K562 (cell line): ENCODE data around the gene GPR25. TPM values are rescaled to one million over a fixed set of nuclear protein-coding genes. Genes with fewer than 3 reads are reported as not detected.
A peak's percentile ranks its signal among the peaks of the same experiment; 100 is the strongest.

Experiments used
- ATAC-seq: fragments of 200-7000 bp; cut with Tn5 transposase; 3 replicates; pipeline ENCODE4 v1.9.1; 2020; ENCODE audit warnings: moderate library complexity
- BruUV-seq: library from RNA; stranded (reverse); fragments of 400-500 nt; replicated peaks from 2 replicates; lab custom pipeline; 2021; lab: Mats Ljungman, UMichigan
- CTCF ChIA-PET: fragments of 300-600 bp; formaldehyde crosslinking; extraction: SDS; loops from one replicate; lab custom pipeline; 2021; ENCODE audit warnings: low intra/inter-chr PET ratio; lab: Yijun Ruan, JAX
- POLR2A ChIA-PET: fragments of 300-600, 350-650 bp; sonication (Branson Sonifier 250); formaldehyde crosslinking; extraction: SDS; loops from one replicate; lab custom pipeline; 2021; ENCODE audit warnings: antibody characterized with exemption, inconsistent platforms; lab: Yijun Ruan, JAX
- DNase-seq, 4 experiments: peaks; one replicate each; pipeline versions ENCODE4 v3.0.0 to v3.0.0-alpha.2; 2011 to 2018; ENCODE audit warnings: low spot score in 3 of 4, mixed read lengths in 3 of 4; ENCODE audit errors: extremely low read depth in 1 of 4
- FAIRE-seq: peaks from 2 replicates; lab custom pipeline; 2011; peaks lifted over from hg19 to GRCh38; lab: Jason Lieb, UNC
- H2AFZ ChIP-seq: 2 replicates; pipeline ENCODE4 v1.6.0; 2011; ENCODE audit warnings: low read depth, low read length, control low read depth, inconsistent platforms
- H3K27ac ChIP-seq: fragments of 200-600 bp; 3 replicates; pipeline ENCODE4 v1.8.0; 2011; ENCODE audit warnings: low read depth, mild to moderate bottlenecking, control low read depth, inconsistent platforms, low read length, moderate library complexity, mixed read lengths; ENCODE audit errors: extremely low read depth
- H3K27me3 ChIP-seq, 2 experiments: fragments of 300-600 bp in 1 of 2; 2 replicates in 1 of 2; 3 replicates in 1 of 2; pipeline versions ENCODE4 v1.6.0 to v1.8.0; 2011; ENCODE audit warnings: inconsistent platforms in 2 of 2, low read length in 2 of 2, mild to moderate bottlenecking in 1 of 2, mixed read lengths in 1 of 2, moderate library complexity in 1 of 2; ENCODE audit not compliant: control insufficient read depth in 2 of 2, insufficient read depth in 2 of 2
- H3K36me3 ChIP-seq: fragments of 300-600 bp; 3 replicates; pipeline ENCODE4 v1.8.0; 2011; ENCODE audit warnings: mild to moderate bottlenecking, low read length, inconsistent platforms; ENCODE audit not compliant: control insufficient read depth, insufficient read depth
- H3K4me1 ChIP-seq, 2 experiments: fragments of 200-600 bp in 1 of 2; replicated peaks in 1 of 2; 2 replicates in 1 of 2; 3 replicates in 1 of 2; pipeline versions ENCODE4 v1.5.1 to v1.8.0; 2011; ENCODE audit warnings: inconsistent platforms in 2 of 2, low read length in 2 of 2, mild to moderate bottlenecking in 1 of 2, mixed read lengths in 1 of 2, moderate library complexity in 1 of 2; ENCODE audit not compliant: control insufficient read depth in 2 of 2, insufficient read depth in 2 of 2
- H3K4me2 ChIP-seq: 2 replicates; pipeline ENCODE4 v1.6.1; 2011; ENCODE audit warnings: low read length, control low read depth, inconsistent platforms, mixed read lengths; ENCODE audit not compliant: insufficient read depth
- H3K4me3 ChIP-seq: fragments of 200-600 bp; sonication (generic), shearing (Covaris generic); 2 replicates; pipeline ENCODE4 v1.5.1; 2016; ENCODE audit warnings: control low read depth, inconsistent platforms
- H3K79me2 ChIP-seq: fragments of 200-600 bp; 3 replicates; pipeline ENCODE4 v1.8.0; 2011; ENCODE audit warnings: low read length, inconsistent platforms; ENCODE audit not compliant: control insufficient read depth, insufficient read depth
- H3K9ac ChIP-seq, 2 experiments: 2 replicates each; pipeline versions ENCODE4 v1.6.0 to v1.6.1; 2011; ENCODE audit warnings: low read depth in 2 of 2, low read length in 2 of 2, control low read depth in 1 of 2, inconsistent platforms in 1 of 2, mild to moderate bottlenecking in 1 of 2, mixed read lengths in 1 of 2; ENCODE audit not compliant: insufficient read depth in 1 of 2
- H3K9me1 ChIP-seq: one replicate; pipeline ENCODE4 v1.6.0; 2011; ENCODE audit warnings: inconsistent platforms, mild to moderate bottlenecking, low read length, moderate library complexity; ENCODE audit not compliant: control insufficient read depth, insufficient read depth
- H3K9me3 ChIP-seq: replicated peaks from 2 replicates; pipeline ENCODE4 v1.5.1; 2011; ENCODE audit warnings: low read depth, low read length, inconsistent platforms; ENCODE audit not compliant: control insufficient read depth, insufficient read depth
- H4K20me1 ChIP-seq: replicated peaks from 2 replicates; pipeline ENCODE4 v1.6.1; 2011; ENCODE audit warnings: low read length, inconsistent platforms, mixed read lengths; ENCODE audit not compliant: control insufficient read depth, insufficient read depth
- ILK ChIP-seq: fragments of 450-650 bp; IDR thresholded peaks from 2 replicates; pipeline ENCODE4 v1.6.1; 2016; ENCODE audit warnings: missing genetic modification characterization, low read depth, mild to moderate bottlenecking, missing compliant biosample characterization, moderate library complexity, borderline replicate concordance
- MTA2 ChIP-seq: fragments of 450-650 bp; IDR thresholded peaks from 2 replicates; pipeline ENCODE4 v1.6.1; 2016; ENCODE audit warnings: low read depth
- NRF1 ChIP-seq, 2 experiments: fragments of 450-650 bp; IDR thresholded peaks in 1 of 2; conservative IDR thresholded peaks in 1 of 2; 2 replicates each; pipeline ENCODE4 v1.6.1; 2014; ENCODE audit warnings: mild to moderate bottlenecking in 2 of 2
- USF1 ChIP-seq: sonication (generic); formaldehyde crosslinking; IDR thresholded peaks from 2 replicates; pipeline ENCODE4 v1.9.0; 2022; ENCODE audit warnings: mild to moderate bottlenecking, missing genetic modification reagents
- WGBS: fragments of 100-300 bp; shearing (Covaris generic); methylation state at CpG from one replicate; pipeline ENCODE4 v1.1.6; 2016; ENCODE audit warnings: low coverage, mixed read lengths; ENCODE audit not compliant: insufficient coverage; ENCODE audit errors: missing lambda C conversion rate; 5-methylcytosine and 5-hydroxymethylcytosine counted together
- in situ Hi-C: fragments of 300-500 bp; cut with MboI; formaldehyde crosslinking; loops from 4 replicates; pipeline ENCODE4 v1.15.0; 2018; ENCODE audit warnings: inconsistent platforms, mixed read lengths
- intact Hi-C: fragments of 100-400 bp; cut with micrococcal nuclease; formaldehyde crosslinking; loops from 2 replicates; pipeline ENCODE4 v1.14.2; 2022
- polyA plus RNA-seq, 8 experiments: library from polyadenylated mRNA; depleted of rRNA in 4 of 8; stranded (reverse) in 5 of 8; unstranded in 3 of 8; fragments of >200 nt; fragmentation: Nextera tagmentation in 2 of 8; fragmentation: Illumina TruSeq in 1 of 8; extraction: Ambion mirVana in 2 of 8; extraction: Trizol in 1 of 8; gene quantifications; 2 replicates each; pipeline versions ENCODE4 v1.2.1 to v1.2.3, GENCODE V29; 2011 to 2014; ENCODE audit warnings: inconsistent platforms in 1 of 8, missing spikeins in 1 of 8
- total RNA-seq, 7 experiments: library from RNA; depleted of rRNA in 6 of 7; stranded (reverse); fragments of >200 nt in 6 of 7; fragmentation: Illumina TruSeq in 2 of 7; extraction: Trizol in 2 of 7; gene quantifications; 2 replicates each; pipeline versions ENCODE4 v1.2.1 to v1.2.3, GENCODE V29; 2011 to 2021; ENCODE audit warnings: low replicate concordance in 1 of 7

Gene GPR25
- total and polyA plus RNA-seq, 9 of the 15 experiments (the other 6 are each of a cell fraction or from before 2014, with no cell fraction given), result not detected

- peaks cover 48 to 72% of the 10 kb centered on the region in 2 experiments for H3K27me3 ChIP-seq
- intact Hi-C loops (no loop called here), in situ Hi-C loops (no loop called here)
- no peaks in the 10 kb centered on the region for H3K9me1 ChIP-seq
- H4K20me1 ChIP-seq, result no peaks in the 10 kb centered on the region
- H3K4me1 ChIP-seq, result peaks cover 0 to 5% of the 10 kb centered on the region in 2 experiments; a peak in 1 of 5 replicates
- no peak for ATAC-seq
- no peak overlapping the region for H3K9ac ChIP-seq
- BruUV-seq, result no TSS peak
- no peak for DNase-seq
- POLR2A ChIA-PET, result interaction anchor here (1.0 kb wide), 1 partner anchor 9 kb away, joined by 4 read pairs; no protein-coding TSS in a partner anchor
- no peaks in the 10 kb centered on the region for H3K79me2 ChIP-seq
- no peak overlapping the region for H3K4me3 ChIP-seq
- no peak for FAIRE-seq
- H3K9me3 ChIP-seq, result no peaks in the 10 kb centered on the region
- no peak overlapping the region for H2AFZ ChIP-seq
- WGBS, result under 1% methylated on average over 6 of the region's 6 CpGs
- H3K4me2 ChIP-seq, result no peak overlapping the region
- TF ChIP-seq NRF1 (conservative IDR thresholded peaks at IDR 0.05 in 1 of 2, IDR thresholded peaks at IDR 0.05 in 1 of 2) (peak; percentile 21 to 25; a peak in 1 of 4 replicates), ILK (tag) (no peak)
- H3K36me3 ChIP-seq, result no peaks in the 10 kb centered on the region
- CTCF ChIA-PET, result no interaction called here
- no peak overlapping the region for H3K27ac ChIP-seq
These were observed 35.5 kb downstream of the GPR25 start for GRCh38 chr1:200908191-200908868.

GRCh38 chr1:200909071-200909470, 36.3 kb downstream of the GPR25 start:
- intact Hi-C loops, result no loop called here
- Histone ChIP-seq H3K4me1 (peaks cover 0 to 5% of the 10 kb centered on the region in 2 experiments; a peak in 1 of 5 replicates), H3K79me2 (no peaks in the 10 kb centered on the region), H3K9ac (no peak overlapping the region), H3K9me3 (no peaks in the 10 kb centered on the region), H4K20me1 (no peaks in the 10 kb centered on the region), H3K27me3 (peaks cover 45 to 68% of the 10 kb centered on the region in 2 experiments), H3K9me1 (no peaks in the 10 kb centered on the region), H2AFZ (no peak overlapping the region), H3K36me3 (no peaks in the 10 kb centered on the region), H3K4me2 (no peak overlapping the region), H3K4me3 (no peak overlapping the region), H3K27ac (no peak overlapping the region)
- ChIA-PET POLR2A (no interaction called here), CTCF (no interaction called here)
- ATAC-seq, result no peak
- in situ Hi-C loops, result no loop called here
- no peak for DNase-seq
- BruUV-seq, result no TSS peak
- no peak for FAIRE-seq
- WGBS, result 2% methylated on average over 5 of the region's 5 CpGs
- TF ChIP-seq MTA2, result no peak
- peak; percentile 35; the same call in 1 of the 2 replicates for TF ChIP-seq USF1 (CRISPR knock-in tag)
